Mucosa of rectum (tissue), 2 donors: ENCODE results near the gene MAP2K5.

ENCODE experiments used
- H3K27ac ChIP-seq, 2 donors: one replicate each; pipeline ENCODE4 v1.7.0; 2013; ENCODE audit warnings: inconsistent platforms in 2 of 2, low read depth in 2 of 2, low read length in 2 of 2
- H3K27me3 ChIP-seq, 2 donors: one replicate each; pipeline ENCODE4 v1.7.0; 2013; ENCODE audit warnings: low read length in 2 of 2; ENCODE audit not compliant: control insufficient read depth in 2 of 2, insufficient read depth in 2 of 2
- H3K36me3 ChIP-seq, 2 donors: one replicate each; pipeline ENCODE4 v1.7.0; 2013; ENCODE audit warnings: low read length in 2 of 2; ENCODE audit not compliant: control insufficient read depth in 2 of 2, insufficient read depth in 2 of 2
- H3K4me1 ChIP-seq, 2 donors: one replicate each; pipeline ENCODE4 v1.7.0; 2013; ENCODE audit warnings: low read length in 2 of 2, mild to moderate bottlenecking in 1 of 2; ENCODE audit not compliant: control insufficient read depth in 2 of 2, insufficient read depth in 2 of 2
- H3K4me3 ChIP-seq, 2 donors: one replicate each; pipeline ENCODE4 v1.7.0; 2013; ENCODE audit warnings: low read length in 2 of 2
- H3K9ac ChIP-seq, 2 donors: one replicate each; pipeline ENCODE4 v1.7.0; 2013; ENCODE audit warnings: low read length in 2 of 2, low read depth in 1 of 2, mild to moderate bottlenecking in 1 of 2
- H3K9me3 ChIP-seq, 2 donors: one replicate each; pipeline ENCODE4 v1.7.0; 2013; ENCODE audit warnings: low read length in 2 of 2; ENCODE audit not compliant: control insufficient read depth in 2 of 2
- donor health status: healthy.
- donor health status: Normal muscosa, but diverticular disease.

Gene MAP2K5

GRCh38 chr15:67771189-67771800 is 228.8 kb downstream of the MAP2K5 start:
- Histone ChIP-seq H3K9ac (no peak overlapping the region), H3K27me3 (no peaks in the 10 kb centered on the region), H3K4me3 (no peak overlapping the region), H3K36me3 (peaks cover 0 to 3% of the 10 kb centered on the region in 2 donors), H3K4me1 (peaks cover 0 to 2% of the 10 kb centered on the region in 2 donors), H3K9me3 (no peaks in the 10 kb centered on the region), H3K27ac (no peak overlapping the region)

GRCh38 chr15:67774626-67775025 is 232.1 kb downstream of the MAP2K5 start:
- Histone ChIP-seq H3K27ac (no peak overlapping the region), H3K4me1 (no peaks in the 10 kb centered on the region), H3K27me3 (no peaks in the 10 kb centered on the region), H3K9ac (no peak overlapping the region), H3K9me3 (no peaks in the 10 kb centered on the region), H3K36me3 (peaks cover 0 to 6% of the 10 kb centered on the region in 2 donors), H3K4me3 (no peak overlapping the region)

GRCh38 chr15:67775250-67775649 is 232.7 kb downstream of the MAP2K5 start:
- Histone ChIP-seq H3K4me1 (no peaks in the 10 kb centered on the region), H3K27ac (no peak overlapping the region), H3K9me3 (no peaks in the 10 kb centered on the region), H3K9ac (no peak overlapping the region), H3K4me3 (no peak overlapping the region), H3K27me3 (no peaks in the 10 kb centered on the region), H3K36me3 (peaks cover 0 to 5% of the 10 kb centered on the region in 2 donors)

GRCh38 chr15:67775998-67776397 is 233.5 kb downstream of the MAP2K5 start:
- peaks cover 0 to 3% of the 10 kb centered on the region in 2 donors for H3K36me3 ChIP-seq
- no peak overlapping the region for H3K9ac ChIP-seq
- H3K9me3 ChIP-seq: no peaks in the 10 kb centered on the region

GRCh38 chr15:67776600-67776999 is 234.1 kb downstream of the MAP2K5 start:
- H3K9me3 ChIP-seq: no peaks in the 10 kb centered on the region
- H3K27me3 ChIP-seq: no peaks in the 10 kb centered on the region
- no peak overlapping the region for H3K9ac ChIP-seq
- H3K4me1 ChIP-seq: no peaks in the 10 kb centered on the region
- no peak overlapping the region for H3K4me3 ChIP-seq
- H3K27ac ChIP-seq: no peak overlapping the region
- H3K36me3 ChIP-seq: peaks cover 0 to 3% of the 10 kb centered on the region in 2 donors

More at GRCh38 chr15:67775998-67776397, 233.5 kb downstream of the MAP2K5 start:
- H3K4me3 ChIP-seq: no peak overlapping the region
- no peaks in the 10 kb centered on the region for H3K4me1 ChIP-seq
- H3K27me3 ChIP-seq: no peaks in the 10 kb centered on the region
- H3K27ac ChIP-seq: no peak overlapping the region

- Histone ChIP-seq H3K27ac (no peak overlapping the region), H3K36me3 (peaks cover 0 to 3% of the 10 kb centered on the region in 2 donors), H3K4me1 (no peaks in the 10 kb centered on the region), H3K4me3 (no peak overlapping the region), H3K27me3 (no peaks in the 10 kb centered on the region), H3K9ac (no peak overlapping the region), H3K9me3 (no peaks in the 10 kb centered on the region)
Observed at GRCh38 chr15:67777071-67777470, 234.6 kb downstream of the MAP2K5 start.

GRCh38 chr15:67777773-67778172 is 235.3 kb downstream of the MAP2K5 start:
- Histone ChIP-seq H3K27me3 (no peaks in the 10 kb centered on the region), H3K4me1 (peaks cover 0 to 1% of the 10 kb centered on the region in 2 donors), H3K36me3 (peaks cover under 1 to 5% of the 10 kb centered on the region in 2 donors), H3K27ac (no peak overlapping the region), H3K9ac (no peak overlapping the region), H3K9me3 (no peaks in the 10 kb centered on the region), H3K4me3 (no peak overlapping the region)

GRCh38 chr15:67778968-67779548 is 236.6 kb downstream of the MAP2K5 start:
- Histone ChIP-seq H3K36me3 (peaks cover 4 to 6% of the 10 kb centered on the region in 2 donors), H3K9ac (no peak overlapping the region), H3K9me3 (no peaks in the 10 kb centered on the region)

GRCh38 chr15:67779549-67780111 is 237.1 kb downstream of the MAP2K5 start:
- Histone ChIP-seq H3K36me3 (peaks cover 4 to 6% of the 10 kb centered on the region in 2 donors), H3K9ac (no peak overlapping the region), H3K27ac (no peak overlapping the region), H3K27me3 (no peaks in the 10 kb centered on the region), H3K9me3 (no peaks in the 10 kb centered on the region), H3K4me3 (no peak overlapping the region), H3K4me1 (peaks cover 0 to 5% of the 10 kb centered on the region in 2 donors)

More at GRCh38 chr15:67778968-67779548, 236.6 kb downstream of the MAP2K5 start:
- H3K4me3 ChIP-seq: no peak overlapping the region
- peaks cover 0 to 5% of the 10 kb centered on the region in 2 donors for H3K4me1 ChIP-seq
- no peak overlapping the region for H3K27ac ChIP-seq
- no peaks in the 10 kb centered on the region for H3K27me3 ChIP-seq

- no peaks in the 10 kb centered on the region for H3K27me3 ChIP-seq
- H3K9ac ChIP-seq: no peak overlapping the region
- H3K4me1 ChIP-seq: peaks cover 0 to 5% of the 10 kb centered on the region in 2 donors
- no peak overlapping the region for H3K27ac ChIP-seq
- no peak overlapping the region for H3K4me3 ChIP-seq
- H3K9me3 ChIP-seq: no peaks in the 10 kb centered on the region
- peaks cover 4 to 12% of the 10 kb centered on the region in 2 donors for H3K36me3 ChIP-seq
Observed at GRCh38 chr15:67781061-67781460, 238.6 kb downstream of the MAP2K5 start.
